ENCODE results near the gene NFYA. TPM values are rescaled to one million over a fixed set of nuclear protein-coding genes. Genes with fewer than 3 reads are reported as not detected.
"Not testable (repeated sequence)": the region's sequence is repeated elsewhere in the genome, so short reads cannot be mapped to it uniquely, and the experiment has no call there.

Gene NFYA
- total and polyA plus RNA-seq, 3 donors from 2014 or later: 70.6 to 87.7 (median 82.0) TPM

DNA sequence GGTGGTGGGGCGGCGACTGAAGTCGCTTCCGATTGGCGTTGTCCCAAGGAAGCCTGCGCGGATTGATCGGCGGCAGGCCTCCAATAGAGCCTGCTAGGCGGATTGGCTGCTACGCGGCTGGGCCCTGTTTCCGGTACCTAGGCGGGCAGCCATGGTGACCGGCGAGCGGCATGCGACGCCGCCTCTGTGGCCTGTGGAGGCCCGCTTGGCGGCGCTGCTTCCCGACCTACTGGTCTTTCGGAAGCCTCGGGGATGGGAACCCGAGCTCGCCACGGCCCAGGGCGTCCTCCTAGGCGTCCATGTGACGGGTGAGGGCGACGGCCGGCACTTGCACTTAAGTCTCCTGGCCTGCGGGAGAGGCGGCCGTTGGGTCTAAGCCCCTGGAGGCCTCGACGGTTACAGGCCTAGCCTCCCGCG, 28.1 kb downstream of the NFYA start:
- 51 to 66% methylated on average over 19 to 42 of the region's 42 CpGs for WGBS, 2 donors
- no peaks in the 10 kb centered on the region for H3K36me3 ChIP-seq (ENCODE audit: low read depth, missing control alignments)

DNA sequence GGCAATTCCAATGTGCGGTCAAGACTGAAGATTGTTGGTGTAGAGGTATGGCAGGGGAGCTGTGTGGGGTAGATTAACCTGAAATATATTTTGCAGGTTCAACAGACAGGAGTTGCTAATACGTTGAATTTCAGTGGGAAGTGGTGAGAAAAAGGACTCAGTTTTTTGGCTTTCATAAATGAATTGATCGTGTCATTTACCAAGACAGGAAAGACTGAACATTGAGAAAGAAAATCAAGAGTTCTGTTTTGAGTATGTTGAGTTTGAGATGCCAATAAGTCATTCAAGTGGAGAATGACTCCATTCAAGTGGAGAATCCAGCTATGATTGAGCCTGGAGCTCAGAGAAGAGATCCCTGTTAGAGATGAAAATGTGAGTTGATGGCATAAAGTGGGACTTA, 31.1 kb downstream of the NFYA start:
- intact Hi-C loops (cut with DNase I; ENCODE audit: low total_unique reads): no loop called here
- 96 to 100% methylated on average over 3 of the region's 3 CpGs for WGBS, 2 donors
- no peaks in the 10 kb centered on the region for H3K9me3 ChIP-seq

More for the DNA sequence above, 28.1 kb downstream of the NFYA start:
- Histone ChIP-seq H3K9me3 (no peaks in the 10 kb centered on the region), H3K4me3 (peak overlapping the region; percentile 38 to 55), H3K4me1 (peaks cover 13% of the 10 kb centered on the region), H3K27me3 (no peaks in the 10 kb centered on the region), H3K27ac (peak overlapping the region; percentile 16 to 72)
- DNase-seq: peak; percentile 71
- intact Hi-C loops (cut with DNase I; ENCODE audit: low total_unique reads): no loop called here
- TF ChIP-seq, protein P1, sequence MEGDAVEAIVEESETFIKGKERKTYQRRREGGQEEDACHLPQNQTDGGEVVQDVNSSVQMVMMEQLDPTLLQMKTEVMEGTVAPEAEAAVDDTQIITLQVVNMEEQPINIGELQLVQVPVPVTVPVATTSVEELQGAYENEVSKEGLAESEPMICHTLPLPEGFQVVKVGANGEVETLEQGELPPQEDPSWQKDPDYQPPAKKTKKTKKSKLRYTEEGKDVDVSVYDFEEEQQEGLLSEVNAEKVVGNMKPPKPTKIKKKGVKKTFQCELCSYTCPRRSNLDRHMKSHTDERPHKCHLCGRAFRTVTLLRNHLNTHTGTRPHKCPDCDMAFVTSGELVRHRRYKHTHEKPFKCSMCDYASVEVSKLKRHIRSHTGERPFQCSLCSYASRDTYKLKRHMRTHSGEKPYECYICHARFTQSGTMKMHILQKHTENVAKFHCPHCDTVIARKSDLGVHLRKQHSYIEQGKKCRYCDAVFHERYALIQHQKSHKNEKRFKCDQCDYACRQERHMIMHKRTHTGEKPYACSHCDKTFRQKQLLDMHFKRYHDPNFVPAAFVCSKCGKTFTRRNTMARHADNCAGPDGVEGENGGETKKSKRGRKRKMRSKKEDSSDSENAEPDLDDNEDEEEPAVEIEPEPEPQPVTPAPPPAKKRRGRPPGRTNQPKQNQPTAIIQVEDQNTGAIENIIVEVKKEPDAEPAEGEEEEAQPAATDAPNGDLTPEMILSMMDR (IDR thresholded peaks at IDR 0.05): no peak
- no peak for TF ChIP-seq POLR2A (IDR thresholded peaks at IDR 0.05)

DNA sequence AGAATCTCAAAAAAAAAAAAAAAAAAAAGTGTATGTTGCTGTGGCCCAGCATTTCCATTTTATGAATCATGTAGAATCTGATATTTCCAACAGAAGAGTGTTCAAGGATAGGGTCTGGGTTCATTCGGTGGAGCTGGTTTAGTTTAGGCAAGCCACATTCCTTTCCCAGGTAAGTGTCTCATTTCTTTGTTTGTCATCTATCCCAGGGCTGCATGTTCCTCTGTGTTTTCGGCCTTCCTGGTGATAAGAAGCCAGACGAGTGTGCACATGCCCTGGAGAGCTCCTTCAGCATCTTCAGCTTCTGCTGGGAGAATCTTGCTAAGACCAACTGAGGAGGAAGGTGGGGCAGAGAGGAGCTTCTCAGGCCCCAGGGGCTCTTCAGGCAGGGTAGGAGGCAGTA, 38.2 kb downstream of the NFYA start:
- TF ChIP-seq POLR2A (IDR thresholded peaks at IDR 0.05): no peak
- TF ChIP-seq, protein P1 (IDR thresholded peaks at IDR 0.05): no peak
- intact Hi-C loops (cut with DNase I; ENCODE audit: low total_unique reads): no loop called here
- H3K4me3 ChIP-seq: no peak overlapping the region
- H3K27ac ChIP-seq: no peak overlapping the region
- DNase-seq: no peak
- H3K27me3 ChIP-seq: no peaks in the 10 kb centered on the region
- no peaks in the 10 kb centered on the region for H3K9me3 ChIP-seq
- WGBS, 2 donors: 80 to 83% methylated on average over 3 of the region's 3 CpGs
- H3K36me3 ChIP-seq (ENCODE audit: low read depth, missing control alignments): no peaks in the 10 kb centered on the region
- no peaks in the 10 kb centered on the region for H3K4me1 ChIP-seq

More for the DNA sequence above, 31.1 kb downstream of the NFYA start:
- Histone ChIP-seq H3K36me3 (ENCODE audit: low read depth, missing control alignments) (no peaks in the 10 kb centered on the region), H3K4me1 (no peaks in the 10 kb centered on the region), H3K4me3 (no peak overlapping the region), H3K27ac (no peak overlapping the region), H3K27me3 (no peaks in the 10 kb centered on the region)
- DNase-seq: no peak
- TF ChIP-seq, protein P1 (IDR thresholded peaks at IDR 0.05): no peak
- TF ChIP-seq POLR2A (IDR thresholded peaks at IDR 0.05): no peak

DNA sequence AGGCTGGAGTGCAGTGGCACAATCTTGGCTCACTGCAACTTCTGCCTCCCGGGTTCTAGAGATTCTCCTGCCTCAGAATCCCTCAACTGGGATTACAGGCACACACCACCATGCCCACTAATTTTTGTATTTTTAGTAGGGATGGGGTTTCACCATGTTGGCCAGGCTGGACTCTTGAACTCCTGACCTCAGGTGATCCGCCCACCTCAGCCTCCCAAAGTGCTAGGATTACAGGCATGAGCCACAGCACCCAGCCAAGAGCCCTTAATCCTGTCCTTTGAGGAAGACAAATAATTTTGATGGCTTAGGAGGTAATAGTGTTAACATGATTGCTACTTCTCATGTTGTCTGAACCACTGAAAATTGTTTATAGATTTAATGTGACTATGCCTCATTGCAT, 42.3 kb downstream of the NFYA start:
- H3K27ac ChIP-seq; DNase-seq; H3K4me1 ChIP-seq; H3K36me3 ChIP-seq (ENCODE audit: low read depth, missing control alignments); H3K27me3 ChIP-seq; H3K9me3 ChIP-seq; intact Hi-C loops (cut with DNase I; ENCODE audit: low total_unique reads); H3K4me3 ChIP-seq: not testable (repeated sequence)
- WGBS, 2 donors: 73 to 91% methylated on average over 1 to 2 of the region's 2 CpGs

DNA sequence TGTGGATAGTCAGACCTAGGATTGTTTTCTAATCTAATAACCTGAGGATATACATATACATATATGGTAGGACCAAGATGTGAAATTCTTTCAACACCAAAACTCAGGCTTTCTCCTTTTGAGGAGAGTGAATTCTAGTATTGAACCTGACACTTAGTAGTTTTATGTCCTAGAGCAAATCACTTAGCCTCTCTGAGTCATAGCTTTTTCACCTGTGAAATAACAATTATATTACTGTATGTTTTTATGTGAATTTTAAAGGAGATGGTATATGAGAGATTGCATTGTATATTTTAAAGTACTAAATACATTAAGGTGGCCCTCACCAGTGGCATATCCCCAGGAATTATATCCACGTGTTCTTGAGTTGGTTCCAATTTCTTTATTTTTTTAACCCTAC, 46.7 kb downstream of the NFYA start:
- TF ChIP-seq, protein P1 (IDR thresholded peaks at IDR 0.05): no peak
- no peak for TF ChIP-seq POLR2A (IDR thresholded peaks at IDR 0.05)
- no peak overlapping the region for H3K4me3 ChIP-seq
- no peak overlapping the region for H3K27ac ChIP-seq
- H3K36me3 ChIP-seq (ENCODE audit: low read depth, missing control alignments): no peaks in the 10 kb centered on the region
- peaks cover 3% of the 10 kb centered on the region for H3K4me1 ChIP-seq
- intact Hi-C loops (cut with DNase I; ENCODE audit: low total_unique reads): no loop called here
- DNase-seq: no peak
- H3K9me3 ChIP-seq: no peaks in the 10 kb centered on the region
- 67 to 75% methylated on average over 1 of the region's 1 CpG for WGBS, 2 donors
- no peaks in the 10 kb centered on the region for H3K27me3 ChIP-seq

Data from testis (tissue), 3 donors.